ENCODE measurements around the gene COL4A3.

DNA sequence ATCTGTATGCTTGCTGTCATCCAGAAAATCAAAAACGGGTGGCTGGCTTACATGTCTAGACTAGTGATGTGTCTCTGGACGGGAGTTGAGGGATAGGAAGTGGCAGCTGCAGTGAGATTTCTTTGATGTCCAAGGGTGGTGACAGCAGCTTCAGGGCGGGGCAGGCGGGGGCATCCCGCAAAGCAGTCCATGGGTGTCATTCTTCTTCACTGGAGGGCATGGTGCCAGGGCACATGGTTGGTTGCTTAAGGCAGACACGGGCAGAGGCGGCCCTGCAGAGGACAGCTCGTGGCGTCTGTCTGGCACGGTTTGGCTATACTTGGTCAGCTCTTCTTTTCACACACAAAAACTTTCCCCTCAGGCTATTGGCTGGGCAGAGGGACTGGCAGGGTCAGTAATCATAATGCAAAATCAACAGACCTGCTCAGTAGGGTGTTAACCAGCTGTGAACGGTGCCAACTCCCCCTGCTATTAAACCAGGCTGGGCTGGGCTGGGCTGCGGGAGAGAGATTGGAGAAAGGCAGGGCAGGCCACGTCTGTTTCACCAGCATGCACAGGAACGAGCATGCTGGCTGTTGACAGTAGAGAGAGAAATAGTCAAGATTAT is 63.7 kb downstream of the COL4A3 start:
- TF ChIP-seq POLR2A (IDR thresholded peaks at IDR 0.05), result no peak
- TF ChIP-seq, protein P1, sequence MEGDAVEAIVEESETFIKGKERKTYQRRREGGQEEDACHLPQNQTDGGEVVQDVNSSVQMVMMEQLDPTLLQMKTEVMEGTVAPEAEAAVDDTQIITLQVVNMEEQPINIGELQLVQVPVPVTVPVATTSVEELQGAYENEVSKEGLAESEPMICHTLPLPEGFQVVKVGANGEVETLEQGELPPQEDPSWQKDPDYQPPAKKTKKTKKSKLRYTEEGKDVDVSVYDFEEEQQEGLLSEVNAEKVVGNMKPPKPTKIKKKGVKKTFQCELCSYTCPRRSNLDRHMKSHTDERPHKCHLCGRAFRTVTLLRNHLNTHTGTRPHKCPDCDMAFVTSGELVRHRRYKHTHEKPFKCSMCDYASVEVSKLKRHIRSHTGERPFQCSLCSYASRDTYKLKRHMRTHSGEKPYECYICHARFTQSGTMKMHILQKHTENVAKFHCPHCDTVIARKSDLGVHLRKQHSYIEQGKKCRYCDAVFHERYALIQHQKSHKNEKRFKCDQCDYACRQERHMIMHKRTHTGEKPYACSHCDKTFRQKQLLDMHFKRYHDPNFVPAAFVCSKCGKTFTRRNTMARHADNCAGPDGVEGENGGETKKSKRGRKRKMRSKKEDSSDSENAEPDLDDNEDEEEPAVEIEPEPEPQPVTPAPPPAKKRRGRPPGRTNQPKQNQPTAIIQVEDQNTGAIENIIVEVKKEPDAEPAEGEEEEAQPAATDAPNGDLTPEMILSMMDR (IDR thresholded peaks at IDR 0.05), result no peak
